EH (cell line): Measurements from ENCODE around the gene FNIP1.
A peak's percentile ranks its signal among the peaks of the same experiment; 100 is the strongest.
"Not testable (repeated sequence)": the region's sequence is repeated elsewhere in the genome, so short reads cannot be mapped to it uniquely, and the experiment has no call there.

Experiments used
- DNase-seq: peaks from one replicate; pipeline ENCODE4 v3.0.0-alpha.2; 2015; ENCODE audit warnings: low read depth

Gene FNIP1

GRCh38 chr5:131684051-131684450, 112.8 kb downstream of the FNIP1 start:
- DNase-seq: peak; percentile 12

GRCh38 chr5:131682826-131683225, 114.0 kb downstream of the FNIP1 start:
- DNase-seq: no peak

- DNase-seq: no peak
Observed at GRCh38 chr5:131682175-131682574, 114.6 kb downstream of the FNIP1 start.

- peak; percentile 82 for DNase-seq
Observed at GRCh38 chr5:131679911-131680310, 116.9 kb downstream of the FNIP1 start.

GRCh38 chr5:131678273-131678672, 118.5 kb downstream of the FNIP1 start:
- DNase-seq: not testable (repeated sequence)

- no peak for DNase-seq
Observed at GRCh38 chr5:131677115-131677514, 119.7 kb downstream of the FNIP1 start.

GRCh38 chr5:131672776-131673175, 124.0 kb downstream of the FNIP1 start:
- no peak for DNase-seq

- peak; percentile 94 for DNase-seq
Observed at GRCh38 chr5:131671994-131672655, 124.7 kb downstream of the FNIP1 start.

GRCh38 chr5:131671409-131671808, 125.4 kb downstream of the FNIP1 start:
- DNase-seq: peak; percentile 36

- DNase-seq: no peak
Observed at GRCh38 chr5:131664929-131665328, 131.9 kb downstream of the FNIP1 start.

- peak; percentile 54 for DNase-seq
Observed at GRCh38 chr5:131661933-131662332, 134.9 kb downstream of the FNIP1 start.

- DNase-seq: no peak
Observed at GRCh38 chr5:131659841-131660240, 137.0 kb downstream of the FNIP1 start.

- no peak for DNase-seq
Observed at GRCh38 chr5:131659290-131659689, 137.5 kb downstream of the FNIP1 start.

GRCh38 chr5:131654776-131655175, 142.0 kb downstream of the FNIP1 start:
- DNase-seq: no peak

- no peak for DNase-seq
Observed at GRCh38 chr5:131654309-131654708, 142.5 kb downstream of the FNIP1 start.

- peak; percentile 56 for DNase-seq
Observed at GRCh38 chr5:131649161-131649560, 147.7 kb downstream of the FNIP1 start.

- no peak for DNase-seq
Observed at GRCh38 chr5:131647048-131647769, 149.6 kb downstream of the FNIP1 start.

GRCh38 chr5:131644822-131645221, 152.0 kb downstream of the FNIP1 start:
- DNase-seq: peak; percentile 21

- DNase-seq: no peak
Observed at GRCh38 chr5:131644370-131644769, 152.4 kb downstream of the FNIP1 start.

GRCh38 chr5:131641494-131641893, 155.3 kb downstream of the FNIP1 start:
- no peak for DNase-seq

- DNase-seq: no peak
Observed at GRCh38 chr5:131640043-131640856, 156.6 kb downstream of the FNIP1 start.

GRCh38 chr5:131639148-131639547, 157.7 kb downstream of the FNIP1 start:
- no peak for DNase-seq

GRCh38 chr5:131637694-131638093, 159.1 kb downstream of the FNIP1 start:
- DNase-seq: no peak
